ENCODE results near the gene NRK. TPM values are rescaled to one million over a fixed set of nuclear protein-coding genes. Genes with fewer than 3 reads are reported as not detected.

Gene NRK
- polyA plus RNA-seq, 1 of the 3 experiments (the other 2 are of a cell fraction) = not detected

DNA sequence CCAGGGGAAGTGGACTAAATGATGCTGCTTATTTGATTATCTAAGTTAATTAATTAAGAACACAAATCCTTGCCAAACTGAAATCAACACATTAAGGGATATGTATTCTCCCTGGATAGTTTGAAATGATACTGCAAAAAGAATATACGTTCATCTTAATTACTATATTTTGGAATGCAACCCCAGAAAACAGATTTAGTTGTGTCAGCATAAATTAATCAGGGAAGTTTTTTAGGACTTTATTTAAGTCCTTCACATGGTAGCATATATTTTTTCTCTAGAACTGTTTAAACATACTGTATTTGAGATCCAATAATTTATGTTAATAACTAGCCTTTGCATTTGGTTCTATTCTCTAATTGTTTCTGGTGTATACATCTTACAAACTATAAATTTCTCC, 52.5 kb downstream of the NRK start:
- no peaks in the 10 kb centered on the region for H3K9me3 ChIP-seq
- DNase-seq = no peak
- TF ChIP-seq NFIC (IDR thresholded peaks at IDR 0.05; ENCODE audit: borderline replicate concordance) (no peak), JUND (IDR thresholded peaks at IDR 0.05) (no peak), RXRA (IDR thresholded peaks at IDR 0.05; ENCODE audit: borderline replicate concordance, low read depth) (no peak), RFX5 (IDR thresholded peaks at IDR 0.05; ENCODE audit: low read length) (no peak), TEAD4 (IDR thresholded peaks at IDR 0.05; ENCODE audit: borderline replicate concordance, insufficient read depth) (no peak), POLR2AphosphoS5 (IDR thresholded peaks at IDR 0.05; ENCODE audit: low read depth, low read length) (no peak), SMC3 (IDR thresholded peaks at IDR 0.05; ENCODE audit: low read depth, low read length) (no peak), ELF1 (IDR thresholded peaks at IDR 0.05) (no peak), GABPA (IDR thresholded peaks at IDR 0.05; ENCODE audit: low read depth) (no peak), FOSL2 (IDR thresholded peaks at IDR 0.05; ENCODE audit: borderline replicate concordance, low read depth) (no peak)
- TF ChIP-seq, protein P1, sequence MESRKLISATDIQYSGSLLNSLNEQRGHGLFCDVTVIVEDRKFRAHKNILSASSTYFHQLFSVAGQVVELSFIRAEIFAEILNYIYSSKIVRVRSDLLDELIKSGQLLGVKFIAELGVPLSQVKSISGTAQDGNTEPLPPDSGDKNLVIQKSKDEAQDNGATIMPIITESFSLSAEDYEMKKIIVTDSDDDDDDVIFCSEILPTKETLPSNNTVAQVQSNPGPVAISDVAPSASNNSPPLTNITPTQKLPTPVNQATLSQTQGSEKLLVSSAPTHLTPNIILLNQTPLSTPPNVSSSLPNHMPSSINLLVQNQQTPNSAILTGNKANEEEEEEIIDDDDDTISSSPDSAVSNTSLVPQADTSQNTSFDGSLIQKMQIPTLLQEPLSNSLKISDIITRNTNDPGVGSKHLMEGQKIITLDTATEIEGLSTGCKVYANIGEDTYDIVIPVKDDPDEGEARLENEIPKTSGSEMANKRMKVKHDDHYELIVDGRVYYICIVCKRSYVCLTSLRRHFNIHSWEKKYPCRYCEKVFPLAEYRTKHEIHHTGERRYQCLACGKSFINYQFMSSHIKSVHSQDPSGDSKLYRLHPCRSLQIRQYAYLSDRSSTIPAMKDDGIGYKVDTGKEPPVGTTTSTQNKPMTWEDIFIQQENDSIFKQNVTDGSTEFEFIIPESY (IDR thresholded peaks at IDR 0.05; ENCODE audit: borderline replicate concordance, low read depth) = no peak
- H3K4me3 ChIP-seq (ENCODE audit: low read depth in 2 of 2, low read length in 1 of 2) = no peak overlapping the region
- no peaks in the 10 kb centered on the region for H3F3A ChIP-seq (replicated peaks; ENCODE audit: insufficient read depth)
- no peaks in the 10 kb centered on the region for H3K36me3 ChIP-seq (replicated peaks in 1 of 2; ENCODE audit: control insufficient read depth in 1 of 2, insufficient read depth in 2 of 2, low read length in 1 of 2)
- no peak overlapping the region for H3K9ac ChIP-seq
- WGBS (ENCODE audit: low lambda C conversion rate) = 25% methylated on average over 1 of the region's 1 CpG
- H3K9me2 ChIP-seq = no peaks in the 10 kb centered on the region
- peaks cover 6% of the 10 kb centered on the region; the same call in 1 of the 2 replicates for H3K27me3 ChIP-seq (ENCODE audit: insufficient read depth)
- ChIA-PET CTCF (no interaction called here), POLR2A (no interaction called here)
- no peaks in the 10 kb centered on the region for H3K4me1 ChIP-seq (ENCODE audit: control insufficient read depth in 1 of 2, insufficient read depth in 2 of 2, low read depth in 1 of 2, low read length in 1 of 2)
- H3K79me2 ChIP-seq (ENCODE audit: insufficient read depth) = no peaks in the 10 kb centered on the region
- no peak overlapping the region for H3K27ac ChIP-seq (ENCODE audit: low read depth in 2 of 2, low read length in 1 of 2)
- H2AFZ ChIP-seq (ENCODE audit: low read depth) = no peak overlapping the region
- H4K20me1 ChIP-seq (ENCODE audit: insufficient read depth) = no peaks in the 10 kb centered on the region
- H3K4me2 ChIP-seq = no peak overlapping the region

DNA sequence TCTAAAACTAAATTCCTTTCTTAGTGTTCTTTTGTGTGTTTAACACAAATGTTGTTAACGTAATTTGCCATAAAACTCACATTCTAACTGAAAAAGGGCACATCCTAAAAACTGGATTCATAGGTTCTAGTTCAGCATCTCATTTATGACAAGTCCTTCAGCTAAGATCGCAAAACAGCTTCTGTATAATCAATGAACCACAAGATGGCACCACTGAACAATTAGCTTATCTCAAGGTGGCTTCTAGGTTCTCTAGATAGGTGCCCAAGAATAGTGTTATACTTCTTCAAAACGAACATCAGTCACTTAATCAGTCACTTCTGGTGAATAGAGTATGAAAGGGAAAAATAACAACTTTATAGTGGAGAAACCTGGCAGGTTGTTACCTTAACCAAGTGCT, 54.3 kb downstream of the NRK start:
- POLR2A ChIA-PET = no interaction called here
- Histone ChIP-seq H3K27me3 (ENCODE audit: insufficient read depth) (peaks cover 6% of the 10 kb centered on the region; the same call in 1 of the 2 replicates), H3K4me2 (no peak overlapping the region), H3K9ac (no peak overlapping the region), H3K9me3 (no peaks in the 10 kb centered on the region), H3K36me3 (replicated peaks in 1 of 2; ENCODE audit: control insufficient read depth in 1 of 2, insufficient read depth in 2 of 2, low read length in 1 of 2) (no peaks in the 10 kb centered on the region), H3K27ac (ENCODE audit: low read depth in 2 of 2, low read length in 1 of 2) (no peak overlapping the region), H3K9me2 (no peaks in the 10 kb centered on the region), H2AFZ (ENCODE audit: low read depth) (no peak overlapping the region), H3F3A (replicated peaks; ENCODE audit: insufficient read depth) (no peaks in the 10 kb centered on the region), H3K79me2 (ENCODE audit: insufficient read depth) (no peaks in the 10 kb centered on the region), H4K20me1 (ENCODE audit: insufficient read depth) (no peaks in the 10 kb centered on the region), H3K4me3 (ENCODE audit: low read depth in 2 of 2, low read length in 1 of 2) (no peak overlapping the region), H3K4me1 (ENCODE audit: control insufficient read depth in 1 of 2, insufficient read depth in 2 of 2, low read depth in 1 of 2, low read length in 1 of 2) (no peaks in the 10 kb centered on the region)
- TF ChIP-seq, protein P2, sequence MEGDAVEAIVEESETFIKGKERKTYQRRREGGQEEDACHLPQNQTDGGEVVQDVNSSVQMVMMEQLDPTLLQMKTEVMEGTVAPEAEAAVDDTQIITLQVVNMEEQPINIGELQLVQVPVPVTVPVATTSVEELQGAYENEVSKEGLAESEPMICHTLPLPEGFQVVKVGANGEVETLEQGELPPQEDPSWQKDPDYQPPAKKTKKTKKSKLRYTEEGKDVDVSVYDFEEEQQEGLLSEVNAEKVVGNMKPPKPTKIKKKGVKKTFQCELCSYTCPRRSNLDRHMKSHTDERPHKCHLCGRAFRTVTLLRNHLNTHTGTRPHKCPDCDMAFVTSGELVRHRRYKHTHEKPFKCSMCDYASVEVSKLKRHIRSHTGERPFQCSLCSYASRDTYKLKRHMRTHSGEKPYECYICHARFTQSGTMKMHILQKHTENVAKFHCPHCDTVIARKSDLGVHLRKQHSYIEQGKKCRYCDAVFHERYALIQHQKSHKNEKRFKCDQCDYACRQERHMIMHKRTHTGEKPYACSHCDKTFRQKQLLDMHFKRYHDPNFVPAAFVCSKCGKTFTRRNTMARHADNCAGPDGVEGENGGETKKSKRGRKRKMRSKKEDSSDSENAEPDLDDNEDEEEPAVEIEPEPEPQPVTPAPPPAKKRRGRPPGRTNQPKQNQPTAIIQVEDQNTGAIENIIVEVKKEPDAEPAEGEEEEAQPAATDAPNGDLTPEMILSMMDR (IDR thresholded peaks at IDR 0.05) = peak; percentile 54
- TF ChIP-seq, protein P1 (IDR thresholded peaks at IDR 0.05; ENCODE audit: borderline replicate concordance, low read depth) = no peak
- TF ChIP-seq, protein P3, sequence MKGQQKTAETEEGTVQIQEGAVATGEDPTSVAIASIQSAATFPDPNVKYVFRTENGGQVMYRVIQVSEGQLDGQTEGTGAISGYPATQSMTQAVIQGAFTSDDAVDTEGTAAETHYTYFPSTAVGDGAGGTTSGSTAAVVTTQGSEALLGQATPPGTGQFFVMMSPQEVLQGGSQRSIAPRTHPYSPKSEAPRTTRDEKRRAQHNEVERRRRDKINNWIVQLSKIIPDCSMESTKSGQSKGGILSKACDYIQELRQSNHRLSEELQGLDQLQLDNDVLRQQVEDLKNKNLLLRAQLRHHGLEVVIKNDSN (IDR thresholded peaks at IDR 0.05; ENCODE audit: borderline replicate concordance, low read depth) = no peak
- TF ChIP-seq FOSL2 (IDR thresholded peaks at IDR 0.05; ENCODE audit: borderline replicate concordance, low read depth) = no peak
- peak; percentile 17; the same call in 1 of the 2 replicates for TF ChIP-seq SMC3 (IDR thresholded peaks at IDR 0.05; ENCODE audit: low read depth, low read length)
- TF ChIP-seq POLR2AphosphoS5 (IDR thresholded peaks at IDR 0.05; ENCODE audit: low read depth, low read length) = no peak
- no peak for TF ChIP-seq RCOR1 (IDR thresholded peaks at IDR 0.05; ENCODE audit: low read length)
- TF ChIP-seq, protein P4, sequence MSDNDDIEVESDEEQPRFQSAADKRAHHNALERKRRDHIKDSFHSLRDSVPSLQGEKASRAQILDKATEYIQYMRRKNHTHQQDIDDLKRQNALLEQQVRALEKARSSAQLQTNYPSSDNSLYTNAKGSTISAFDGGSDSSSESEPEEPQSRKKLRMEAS (IDR thresholded peaks at IDR 0.05; ENCODE audit: low read depth) = no peak
- TF ChIP-seq RAD21 (IDR thresholded peaks at IDR 0.05; ENCODE audit: low read length) = peak; percentile 42
- no peak for TF ChIP-seq ELF1 (IDR thresholded peaks at IDR 0.05)
- TF ChIP-seq TAF1 (IDR thresholded peaks at IDR 0.05; ENCODE audit: borderline replicate concordance, low read depth, low read length) = no peak
- TF ChIP-seq SIN3A (IDR thresholded peaks at IDR 0.05; ENCODE audit: borderline replicate concordance, low read depth, low read length) = no peak
- CTCF ChIA-PET = interaction anchor here (0.7 to 1.3 kb wide), 4 partner anchors 9 to 164 kb away, joined by 3 to 4 read pairs (median 4); no protein-coding TSS in a partner anchor
- no peak for DNase-seq
- 2% methylated on average over 3 of the region's 3 CpGs for WGBS (ENCODE audit: low lambda C conversion rate)

Data from SK-N-SH (cell line).